Stimulated activated CD4-positive, alpha-beta T cell treated with anti-CD3 and anti-CD28 coated beads, Interleukin-12 subunit alpha, Interleukin-12 subunit beta, amount 100 ng/mL, for 4 hours (primary cell): Measurements from ENCODE around the gene LPP.

Experiments
- DNase-seq: peaks from one replicate; pipeline ENCODE4 v3.0.0-alpha.2; 2020

The LPP gene

DNA sequence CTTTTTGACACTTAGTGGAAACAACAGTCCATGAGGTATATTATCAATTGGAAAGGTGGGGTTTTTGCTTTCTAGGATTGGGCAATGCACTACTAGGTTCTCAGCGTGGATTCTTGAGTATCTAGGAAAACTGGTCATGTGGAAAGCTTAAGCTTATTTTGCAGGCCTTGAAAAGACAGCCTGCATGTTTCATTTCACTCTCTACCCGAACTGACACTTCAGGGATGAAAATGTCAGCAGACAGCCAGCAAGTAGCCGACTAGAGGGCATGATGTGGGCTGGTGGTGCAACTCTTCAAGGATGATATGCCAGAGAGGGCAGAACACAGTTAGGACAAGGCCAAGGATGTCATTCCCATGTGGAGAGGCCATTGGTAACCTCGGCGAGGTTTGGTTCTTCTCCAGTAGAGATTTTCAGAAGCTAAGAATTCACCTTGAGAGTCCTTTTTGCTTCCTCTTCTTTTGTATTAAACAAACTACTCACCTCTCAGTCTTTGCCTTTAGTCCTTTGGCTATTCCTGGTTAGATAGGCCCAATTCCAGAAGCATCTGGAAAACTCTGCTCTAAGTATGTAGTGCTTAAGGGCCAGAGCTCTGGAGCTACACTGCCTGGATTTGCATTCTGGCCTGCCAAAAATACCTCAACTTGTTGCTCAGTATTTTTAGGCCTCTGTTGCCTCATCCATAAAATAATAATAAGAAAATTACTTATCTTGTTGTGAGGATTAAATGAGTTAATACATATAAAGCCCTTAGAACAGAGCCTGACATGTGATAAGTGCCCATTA, 17.9 kb downstream of the LPP start:
- no peak for DNase-seq

DNA sequence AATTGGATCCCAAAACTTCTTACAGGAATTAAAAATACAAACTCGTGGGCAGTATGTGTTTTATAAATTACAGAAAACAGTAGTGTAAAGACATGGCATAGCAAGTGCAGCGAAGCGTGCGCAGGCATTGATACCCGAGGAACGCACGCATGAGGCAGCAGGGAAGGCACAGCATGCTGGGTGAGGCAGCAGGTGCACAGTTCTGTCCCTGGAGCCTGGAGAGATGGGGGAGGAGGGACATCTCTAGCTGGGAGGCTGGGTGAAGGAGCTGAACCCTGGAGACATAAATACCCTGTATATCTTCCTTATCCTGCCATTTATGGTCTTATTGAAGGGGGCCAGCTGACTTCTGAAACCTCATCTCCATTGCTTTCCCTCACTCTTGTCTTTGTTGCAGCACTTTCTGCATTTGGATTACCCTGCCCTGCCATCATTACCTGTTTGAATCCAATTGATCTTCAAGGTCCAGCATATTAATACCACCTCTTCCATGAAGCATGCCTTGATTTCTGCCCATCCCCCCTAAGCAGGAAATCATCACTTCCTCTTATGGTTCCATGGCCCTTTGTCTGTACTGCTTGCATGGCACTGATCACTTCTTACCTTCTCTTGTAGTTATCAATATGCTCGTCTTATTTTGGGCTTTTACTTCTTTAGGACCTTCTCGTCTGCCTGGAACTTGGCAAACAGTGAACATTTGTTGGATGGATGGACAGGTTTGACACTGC, 20.5 kb downstream of the LPP start:
- no peak for DNase-seq

DNA sequence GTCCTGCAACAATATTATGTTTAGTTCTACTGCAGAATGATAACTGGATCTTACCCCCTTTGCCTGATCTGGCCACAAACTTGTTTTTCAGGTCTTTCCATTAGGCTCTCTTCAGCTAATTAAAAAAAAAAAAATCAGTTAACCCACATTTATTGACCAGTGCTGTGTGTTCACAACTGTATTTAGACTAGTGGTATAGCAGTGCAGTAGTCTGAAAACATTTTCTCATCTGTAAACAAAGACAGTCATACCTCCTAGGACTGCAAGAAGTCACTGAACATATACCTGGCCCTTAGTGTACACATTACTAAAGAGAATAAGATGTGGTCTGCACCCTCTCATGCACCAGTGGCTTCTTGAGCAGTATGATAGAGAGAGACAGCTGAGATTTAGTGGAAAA, 22.5 kb downstream of the LPP start:
- DNase-seq, result no peak

DNA sequence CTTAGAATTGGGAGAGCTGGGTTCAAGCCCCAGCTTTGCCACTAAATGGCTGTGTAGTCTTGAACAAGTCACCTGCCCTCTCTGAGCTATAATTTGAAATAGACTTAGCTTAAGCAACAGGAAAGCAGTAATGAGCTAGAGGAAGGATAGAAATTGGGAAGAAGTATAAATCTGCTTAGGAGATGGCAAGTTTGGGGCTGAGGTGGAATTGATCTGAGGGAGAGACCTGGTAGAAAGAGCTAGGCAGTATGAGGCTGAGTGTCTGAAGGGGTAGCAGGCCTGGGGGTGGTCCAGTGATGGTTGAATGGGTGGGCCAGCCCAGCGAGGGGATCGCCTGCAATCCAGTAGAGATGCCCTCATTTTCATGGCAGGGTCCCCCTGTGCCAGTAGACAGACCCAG, 22.9 kb downstream of the LPP start:
- DNase-seq, result no peak

DNA sequence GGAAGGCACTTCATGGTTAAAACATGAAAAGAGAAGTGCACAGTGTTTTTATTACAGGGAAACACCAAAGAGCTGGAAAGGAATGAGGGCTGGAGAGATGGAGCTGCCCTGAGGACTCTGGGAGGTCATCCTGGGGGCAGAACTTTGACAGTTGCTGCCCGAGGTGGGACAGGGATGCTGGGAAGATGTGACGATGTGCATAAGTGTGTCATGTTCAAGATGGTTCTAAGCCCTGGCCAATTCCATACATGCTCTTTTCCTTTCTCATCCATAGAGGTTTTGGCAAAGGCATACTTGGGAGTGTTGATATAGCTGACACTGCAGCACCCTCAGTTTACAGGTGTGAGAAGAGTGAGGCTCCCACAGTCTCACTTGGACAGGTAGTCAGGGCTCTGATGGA, 23.8 kb downstream of the LPP start:
- DNase-seq, result no peak

DNA sequence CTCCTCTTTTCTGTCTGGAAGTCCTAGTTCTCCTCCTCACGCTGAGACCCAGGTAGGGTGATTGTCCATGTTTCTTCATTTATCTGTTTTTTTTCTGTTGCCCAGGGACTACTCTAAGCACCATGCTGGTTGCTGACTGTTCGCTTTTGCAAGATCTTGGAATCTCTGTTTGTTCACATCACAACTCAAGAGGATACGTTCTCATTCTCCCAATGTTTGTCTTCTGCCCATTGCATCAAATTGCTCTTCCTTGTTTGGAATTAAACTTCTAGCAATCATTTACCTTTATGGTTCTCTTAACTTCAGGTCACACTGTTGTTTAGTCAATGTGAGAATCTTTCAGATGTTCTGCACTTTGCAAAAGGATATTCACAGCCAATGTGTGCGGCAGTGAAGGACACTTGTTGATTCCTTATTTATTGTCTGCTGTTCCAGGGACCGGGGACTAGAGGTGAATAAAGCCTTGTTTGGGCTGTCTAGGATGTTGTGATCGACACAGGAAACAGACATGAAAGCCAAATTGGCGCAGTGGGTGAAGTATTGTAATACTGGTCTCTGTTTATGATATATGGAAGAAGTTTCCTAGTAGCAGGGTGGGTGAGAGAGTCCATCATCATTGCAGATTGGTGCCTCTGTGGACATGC, 24.5 kb downstream of the LPP start:
- no peak for DNase-seq

DNA sequence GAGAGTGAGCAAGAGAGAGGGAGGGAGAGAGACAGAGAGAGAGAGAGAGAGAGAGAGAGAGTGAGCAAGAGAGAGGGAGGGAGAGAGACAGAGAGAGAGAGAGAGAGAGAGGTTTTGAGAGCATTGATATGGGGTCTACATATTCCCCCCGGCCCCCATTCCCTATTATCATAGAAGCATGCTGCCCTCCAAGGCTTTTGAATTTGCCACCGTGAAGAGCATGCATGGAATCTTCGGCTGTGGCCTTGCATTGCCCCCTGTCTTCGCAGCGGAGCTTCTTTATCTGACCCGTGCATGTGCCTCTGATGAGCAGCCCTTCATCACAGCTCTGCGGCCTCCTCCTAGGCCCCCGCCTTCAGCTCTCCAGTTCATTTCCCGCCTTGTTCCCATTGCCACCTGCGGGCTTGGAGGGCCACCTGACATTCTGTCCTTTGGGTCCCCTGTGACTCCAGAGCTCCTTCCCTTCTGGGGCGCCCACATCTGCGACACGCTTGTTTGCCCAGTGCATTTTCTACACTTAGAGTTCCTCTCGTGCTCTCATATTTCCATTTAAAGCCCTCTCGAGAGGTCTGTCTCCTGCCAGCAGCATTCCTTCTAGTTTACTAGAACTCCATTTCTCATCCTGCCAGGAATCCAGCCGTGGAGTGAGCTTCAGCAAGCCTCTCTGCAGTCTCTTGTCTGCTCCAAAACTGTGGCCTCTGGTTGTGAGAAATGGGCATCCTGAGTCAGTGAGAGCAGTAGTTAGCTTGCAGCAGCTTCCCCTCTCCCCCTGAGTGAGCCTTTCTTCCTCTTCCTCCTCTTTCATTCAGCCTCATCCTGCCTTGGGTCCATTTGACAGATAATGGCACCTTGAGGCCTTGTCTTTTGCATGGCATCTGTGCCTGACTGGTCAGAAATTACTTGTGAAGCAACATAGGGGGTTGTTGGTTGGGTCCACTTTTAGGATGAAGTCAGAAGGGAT, 25.3 kb downstream of the LPP start:
- no peak for DNase-seq

DNA sequence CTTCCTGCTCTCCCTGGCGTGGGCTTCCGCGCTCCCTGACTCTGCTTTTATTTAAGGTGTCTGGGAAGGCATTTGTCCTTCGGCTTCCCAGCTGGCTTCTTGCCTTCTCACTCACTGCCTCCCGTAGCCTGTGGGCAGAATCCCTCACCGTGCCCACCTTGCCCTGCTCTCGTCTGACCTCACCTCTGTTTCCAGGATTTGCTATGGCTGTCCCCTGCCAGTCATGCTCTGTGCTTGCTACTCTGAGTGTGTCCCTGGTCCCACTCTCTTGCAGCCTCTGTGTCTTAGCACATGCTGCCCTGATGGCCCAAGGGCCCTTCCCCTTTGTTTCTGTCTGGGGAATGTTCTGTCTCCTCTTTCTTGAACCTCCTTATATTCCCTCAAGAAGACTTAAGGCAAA, 26.2 kb downstream of the LPP start:
- DNase-seq, result no peak

DNA sequence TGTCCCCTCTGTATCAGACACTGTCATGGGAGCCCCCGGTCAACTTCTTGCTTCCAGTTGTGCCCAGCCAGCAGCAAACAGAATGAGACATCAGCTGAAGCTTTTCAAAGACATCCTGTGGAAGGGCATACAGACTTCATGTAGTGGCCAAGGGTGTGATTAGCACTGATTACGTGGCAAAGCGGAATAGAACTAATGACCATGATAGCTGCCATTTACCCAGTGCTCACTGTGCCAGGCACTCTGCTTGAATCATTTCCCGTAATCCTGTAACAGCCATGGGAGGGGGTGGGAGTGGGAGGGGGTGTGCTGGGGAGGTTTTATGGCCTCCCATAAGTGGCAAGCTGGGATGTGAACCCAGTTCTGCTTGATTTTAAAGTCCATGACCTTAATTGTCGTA, 29.5 kb downstream of the LPP start:
- no peak for DNase-seq

DNA sequence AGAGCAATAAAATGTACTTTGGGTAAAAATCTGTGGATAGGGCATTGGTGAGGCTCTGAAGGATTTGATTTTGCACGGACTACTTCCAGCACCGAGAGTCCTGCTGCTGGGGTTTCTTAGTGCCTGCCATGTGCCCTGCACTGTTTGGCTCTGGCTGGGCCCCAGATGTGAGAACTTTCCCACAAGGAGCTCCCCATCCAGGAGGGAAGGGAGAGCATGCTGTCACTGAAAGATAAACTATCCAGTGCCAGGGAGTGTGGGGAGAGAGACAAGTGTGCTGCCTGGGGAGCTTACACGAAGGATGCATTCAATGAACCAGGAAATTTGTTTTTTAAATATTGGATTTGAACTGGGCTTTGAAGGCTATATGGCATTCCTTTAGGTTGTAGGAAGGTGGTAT, 30.2 kb downstream of the LPP start:
- DNase-seq, result no peak

DNA sequence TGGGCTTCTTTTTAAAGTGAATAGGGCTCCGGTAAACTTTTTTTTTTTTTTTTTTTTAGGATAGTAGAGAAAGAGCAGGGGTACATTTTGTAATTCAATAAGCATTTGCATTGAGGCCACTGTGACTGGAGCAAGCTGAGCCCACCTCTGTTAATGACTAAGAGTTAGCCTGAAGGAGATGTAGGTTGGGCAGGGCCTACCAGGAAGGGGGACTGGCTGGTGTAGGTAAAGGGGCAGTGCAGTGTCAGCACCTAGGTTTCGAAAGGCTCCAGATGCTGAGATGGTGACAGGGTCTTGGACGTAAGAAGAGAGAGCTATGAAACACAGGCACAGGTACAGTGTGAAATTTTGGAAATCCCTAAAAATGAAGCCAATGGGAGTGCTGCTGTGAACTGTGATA, 30.7 kb downstream of the LPP start:
- no peak for DNase-seq

DNA sequence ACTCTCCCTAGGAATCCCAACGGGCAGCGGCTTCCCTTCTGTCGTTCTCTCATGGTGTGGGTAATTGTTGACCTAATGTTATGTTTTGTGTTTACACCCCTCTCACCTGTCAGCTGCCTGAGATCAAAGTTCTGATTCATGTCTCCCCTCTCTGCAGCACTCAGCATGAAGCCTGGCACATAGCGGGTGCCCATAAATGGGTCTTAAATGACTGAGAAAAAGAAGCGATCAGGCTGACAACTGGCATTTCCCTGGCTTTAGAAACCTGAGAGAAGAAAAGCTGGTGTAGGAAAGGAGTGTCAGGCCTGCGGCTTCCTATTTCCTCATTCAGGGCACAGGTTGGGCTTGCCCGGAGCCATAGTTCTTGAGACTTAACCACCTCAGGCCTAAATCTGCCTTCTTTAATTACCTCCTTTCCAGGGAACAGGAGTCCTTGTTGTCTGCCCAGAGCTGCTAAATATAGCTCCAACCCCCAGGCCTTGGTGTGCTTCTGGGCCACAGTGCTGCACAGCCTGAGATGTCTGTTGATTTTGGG, 31.8 kb downstream of the LPP start:
- no peak for DNase-seq

DNA sequence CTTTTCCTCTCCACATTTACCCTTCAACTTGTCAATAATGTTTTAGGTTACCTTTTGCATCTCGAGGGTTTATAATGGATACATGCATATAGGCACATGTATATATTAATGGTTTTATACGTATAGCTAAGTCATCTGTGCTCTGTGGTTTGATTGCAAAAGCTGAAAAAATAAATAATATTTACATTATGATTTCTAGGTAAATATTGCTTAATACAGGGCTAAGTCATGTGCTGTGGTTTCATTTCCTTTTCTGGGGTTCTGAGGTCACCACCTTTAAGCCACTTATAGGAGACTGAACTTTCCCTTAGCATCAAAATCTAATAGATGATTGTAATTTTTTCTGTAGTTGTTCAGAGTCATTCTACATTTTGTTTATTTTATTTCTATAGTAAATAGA, 33.1 kb downstream of the LPP start:
- DNase-seq, result no peak

DNA sequence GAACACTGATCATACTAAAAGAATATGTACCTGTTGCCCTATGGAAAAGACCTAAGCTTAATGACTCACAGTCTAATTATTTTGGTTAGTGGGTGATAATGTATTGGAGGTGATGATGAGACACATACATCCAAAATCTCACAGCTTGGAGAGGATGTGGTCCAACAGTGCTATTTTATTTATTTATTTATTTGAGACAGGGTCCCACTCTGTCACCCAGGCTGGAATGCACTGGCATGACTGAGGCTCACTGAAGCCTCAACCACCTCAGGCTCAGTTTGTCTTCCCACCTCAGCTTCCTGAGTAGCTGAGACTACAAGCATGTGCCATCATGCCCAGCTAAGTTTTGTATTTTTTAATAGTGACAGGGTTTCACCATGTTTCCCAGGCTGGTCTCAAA, 35.0 kb downstream of the LPP start:
- DNase-seq, result no peak

DNA sequence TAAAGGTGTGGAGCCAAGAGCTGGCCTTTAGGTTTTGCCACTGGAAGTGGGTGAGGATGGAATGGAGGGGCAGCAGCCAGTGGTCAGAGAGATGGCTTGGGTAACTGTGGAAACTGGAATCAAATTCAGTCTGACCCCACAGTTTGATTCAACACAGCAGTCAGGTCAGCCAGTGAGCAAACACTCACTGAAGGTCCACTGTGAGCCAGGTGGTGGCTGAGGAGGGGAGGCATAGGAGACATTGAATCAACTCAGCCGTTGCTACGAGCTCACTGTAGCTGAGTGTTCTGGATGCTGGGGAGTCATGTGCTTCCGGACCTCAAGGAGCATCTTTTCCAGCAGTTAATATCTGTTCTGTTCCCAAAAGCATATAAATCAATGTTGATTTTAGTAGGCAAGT, 37.5 kb downstream of the LPP start:
- DNase-seq, result no peak

DNA sequence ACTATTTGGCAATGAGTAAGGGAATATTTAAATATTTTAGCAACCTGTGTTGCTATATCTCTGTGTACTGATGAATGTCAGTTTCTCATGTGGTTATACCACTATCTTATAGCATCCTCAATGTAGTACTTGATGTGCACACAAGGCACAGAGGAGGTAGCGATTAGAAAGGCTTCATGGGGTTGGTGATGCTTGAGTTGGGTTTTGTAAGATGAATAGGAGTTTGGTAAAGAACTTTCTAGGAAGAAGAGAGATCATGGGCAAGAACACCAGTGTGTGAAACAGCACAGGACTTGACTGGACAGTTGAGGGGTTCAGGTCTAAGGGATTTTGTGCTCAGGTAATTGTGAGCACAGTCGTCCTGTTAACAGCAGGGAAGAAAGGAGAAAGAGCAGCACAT, 38.1 kb downstream of the LPP start:
- DNase-seq, result no peak

DNA sequence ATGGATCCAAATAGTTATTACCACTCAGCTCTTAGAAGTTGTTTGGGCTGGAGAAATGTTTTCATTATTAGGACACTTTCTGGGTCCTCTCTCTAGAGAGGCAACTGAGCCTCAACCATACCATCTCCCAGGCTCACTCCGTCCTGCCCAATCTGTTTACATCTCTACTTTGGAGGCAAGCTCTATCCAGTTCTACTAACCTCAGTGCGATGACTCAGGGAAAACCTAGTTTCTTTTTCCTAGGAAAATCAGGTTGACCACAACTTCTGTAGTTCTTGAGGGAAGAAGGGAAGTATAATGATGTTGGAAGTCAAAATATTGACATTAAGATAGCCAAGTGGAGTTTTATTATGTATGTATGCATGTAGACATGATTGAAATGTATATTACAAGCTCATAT, 40.4 kb downstream of the LPP start:
- no peak for DNase-seq

DNA sequence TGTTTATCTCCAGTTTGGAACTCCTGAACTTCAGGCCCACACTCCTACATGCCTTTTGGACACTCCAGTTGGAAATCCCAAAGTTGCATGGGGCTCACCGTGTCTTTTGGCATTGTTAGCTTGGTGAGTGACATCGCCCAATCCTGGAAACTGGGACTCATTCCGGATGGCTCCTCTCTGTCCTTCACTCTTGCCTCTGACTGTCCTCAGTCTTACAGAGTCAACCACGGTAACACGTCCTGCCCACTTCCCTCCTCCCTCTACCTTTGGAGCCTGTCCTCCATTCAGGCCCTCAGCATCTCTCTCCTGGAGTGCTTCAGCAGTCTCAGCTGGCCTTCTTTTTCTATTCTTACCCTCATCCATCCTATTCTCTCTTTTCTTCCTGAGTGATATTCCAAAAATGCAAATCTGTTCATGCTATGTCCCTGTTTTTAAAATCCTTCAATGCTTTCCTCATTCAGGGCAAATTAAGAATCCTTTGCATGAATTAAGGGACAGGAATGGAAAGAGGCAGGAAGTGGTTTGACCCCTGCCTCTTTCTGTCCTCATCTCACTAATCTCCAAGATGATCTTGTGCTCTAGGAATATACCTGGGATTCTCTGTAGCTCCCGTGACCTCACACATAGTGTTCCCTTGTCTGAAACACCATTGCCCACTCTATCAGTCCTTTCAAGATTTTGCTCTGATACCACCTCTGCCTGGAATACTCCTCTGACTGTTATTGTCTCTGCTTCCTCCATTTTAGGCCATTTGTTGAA, 42.5 kb downstream of the LPP start:
- no peak for DNase-seq

DNA sequence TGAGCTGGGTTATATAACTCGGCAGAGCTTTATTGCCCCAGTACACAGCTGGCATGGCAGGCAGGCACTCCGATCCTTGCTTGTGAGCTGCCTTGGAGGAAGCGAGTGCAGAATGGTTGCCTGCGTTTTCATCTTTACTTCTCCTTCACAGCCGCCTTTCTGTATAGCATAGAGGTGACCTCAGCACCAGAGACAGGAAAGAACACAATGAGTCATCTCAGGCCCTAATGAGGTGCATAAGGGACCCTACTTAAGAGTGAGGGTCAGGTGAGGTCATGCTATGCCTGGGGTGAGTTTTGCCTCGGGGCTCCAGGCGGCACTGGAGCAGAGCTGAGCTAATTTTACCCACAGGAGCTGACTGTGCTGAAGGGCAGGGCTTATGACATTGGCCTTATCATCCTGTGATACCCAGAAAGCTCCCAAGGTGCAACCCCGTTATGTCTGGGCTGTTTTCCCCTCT, 43.5 kb downstream of the LPP start:
- no peak for DNase-seq

DNA sequence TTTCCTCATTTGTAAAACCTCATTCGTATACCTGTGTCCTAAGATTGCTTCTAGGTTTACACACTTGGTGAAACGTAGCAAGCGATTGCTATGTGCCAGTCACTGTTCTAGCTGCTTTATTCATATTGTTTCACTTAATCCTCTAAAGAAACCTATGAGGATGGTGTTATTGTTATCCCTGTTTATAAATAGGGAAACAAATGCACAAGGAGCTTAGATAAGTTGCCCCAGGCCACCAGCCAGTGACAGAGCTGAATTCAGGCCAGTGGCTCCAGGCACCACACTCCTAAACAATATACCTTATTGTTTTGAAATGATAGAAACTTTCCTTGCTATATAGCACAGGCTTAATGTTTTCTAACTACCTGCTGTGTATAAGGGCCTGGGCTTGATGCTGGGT, 44.0 kb downstream of the LPP start:
- no peak for DNase-seq

DNA sequence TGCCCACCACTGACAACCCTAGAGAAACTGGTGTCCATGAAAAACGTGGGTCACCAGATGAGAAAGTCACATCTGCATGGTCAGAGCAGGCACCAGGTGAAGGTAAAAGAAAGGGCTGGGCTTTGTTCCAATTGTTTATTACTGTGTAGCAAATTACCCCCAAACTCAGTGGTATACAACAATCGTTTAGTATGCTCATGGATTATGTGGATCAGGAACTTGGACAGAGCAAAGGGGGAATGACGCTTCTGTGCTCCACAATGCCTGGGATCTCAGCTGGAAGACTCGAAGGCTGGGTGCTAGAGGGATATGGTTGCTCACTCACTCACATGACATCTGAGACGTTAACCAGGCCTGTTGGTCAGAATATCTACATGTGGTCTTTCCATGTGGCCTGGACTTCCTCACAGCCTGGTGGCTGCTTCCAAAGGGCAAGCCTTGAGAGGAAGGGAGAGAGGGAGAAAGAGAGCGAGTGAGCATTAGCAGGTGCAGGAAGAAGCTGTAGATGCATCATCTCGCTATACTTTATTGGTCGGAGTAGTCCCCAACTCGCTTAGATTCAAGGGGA, 44.9 kb downstream of the LPP start:
- no peak for DNase-seq

DNA sequence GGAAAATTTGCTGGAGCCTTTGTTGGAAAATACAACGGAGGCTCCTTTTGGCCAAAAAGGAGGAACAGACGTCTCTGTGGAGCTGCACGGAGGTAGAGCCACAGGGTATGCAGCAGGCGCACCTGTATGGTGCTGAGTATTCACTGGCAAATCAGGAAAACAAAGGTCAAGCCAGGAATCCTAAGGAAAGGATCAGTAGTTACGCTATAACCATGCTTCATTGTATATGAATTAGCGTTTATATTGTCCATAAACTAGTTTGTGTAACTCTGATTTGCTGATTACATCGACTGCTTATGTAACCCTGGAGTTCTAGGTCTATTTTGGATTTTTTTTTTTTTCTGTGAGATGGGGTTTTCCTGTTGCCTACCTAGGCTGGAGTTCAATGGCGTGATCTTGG, 45.4 kb downstream of the LPP start:
- DNase-seq, result no peak
